ENCODE results near the gene ACTN1. TPM values are rescaled to one million over a fixed set of nuclear protein-coding genes. Genes with fewer than 3 reads are reported as not detected.

The ACTN1 gene
- total and polyA plus RNA-seq, 2 experiments from 2014 or later: 121 to 280 TPM

DNA sequence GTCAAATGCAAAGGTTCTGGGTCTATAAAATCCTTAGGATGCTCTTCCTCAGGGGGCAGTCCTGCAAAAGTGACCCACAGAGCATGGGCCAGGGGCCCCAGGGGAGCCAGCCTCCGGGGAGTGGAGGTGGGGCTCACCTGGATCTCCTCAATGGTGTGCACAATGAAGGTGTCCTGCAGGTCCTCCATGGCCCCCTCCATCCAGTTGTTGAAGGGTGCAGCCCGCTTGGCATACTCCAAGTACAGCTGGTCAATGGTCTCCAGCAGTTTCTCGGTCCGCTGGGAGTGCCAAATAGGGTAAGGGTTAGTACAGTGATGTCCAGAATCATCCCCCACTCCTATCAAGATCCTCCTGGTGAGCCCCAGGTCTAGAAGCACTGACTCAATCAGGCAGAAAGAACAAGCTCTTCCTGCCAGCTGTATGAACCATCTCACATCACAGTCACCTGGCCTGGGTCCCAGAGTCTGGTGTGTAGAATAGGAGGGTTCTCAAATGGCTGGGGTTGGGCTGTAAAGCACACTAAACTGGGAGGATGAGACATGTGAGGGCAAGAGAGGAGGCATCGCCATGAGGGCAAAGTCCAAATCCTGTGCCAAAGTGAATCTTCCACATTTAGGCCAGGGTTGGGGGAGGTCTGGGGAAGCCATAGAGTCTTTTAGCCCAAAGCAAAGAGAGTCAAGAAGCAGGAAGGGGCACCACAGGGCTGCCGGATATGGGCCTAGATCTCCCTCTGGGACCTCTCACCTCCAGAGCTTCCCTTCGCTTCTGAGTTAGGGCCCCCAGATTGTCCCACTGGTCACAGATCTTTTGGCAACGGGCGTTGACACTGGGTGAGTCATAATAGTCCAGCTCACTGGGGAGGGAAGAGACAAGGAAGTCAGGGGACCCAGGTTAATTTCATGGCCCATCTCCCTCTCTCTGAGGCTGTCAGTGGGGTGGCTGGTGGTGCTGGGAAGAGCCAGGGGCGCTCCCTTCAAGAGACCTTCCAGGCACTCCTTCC lies 94.8 kb downstream of the ACTN1 start (continued):
- TF ChIP-seq, protein P1, sequence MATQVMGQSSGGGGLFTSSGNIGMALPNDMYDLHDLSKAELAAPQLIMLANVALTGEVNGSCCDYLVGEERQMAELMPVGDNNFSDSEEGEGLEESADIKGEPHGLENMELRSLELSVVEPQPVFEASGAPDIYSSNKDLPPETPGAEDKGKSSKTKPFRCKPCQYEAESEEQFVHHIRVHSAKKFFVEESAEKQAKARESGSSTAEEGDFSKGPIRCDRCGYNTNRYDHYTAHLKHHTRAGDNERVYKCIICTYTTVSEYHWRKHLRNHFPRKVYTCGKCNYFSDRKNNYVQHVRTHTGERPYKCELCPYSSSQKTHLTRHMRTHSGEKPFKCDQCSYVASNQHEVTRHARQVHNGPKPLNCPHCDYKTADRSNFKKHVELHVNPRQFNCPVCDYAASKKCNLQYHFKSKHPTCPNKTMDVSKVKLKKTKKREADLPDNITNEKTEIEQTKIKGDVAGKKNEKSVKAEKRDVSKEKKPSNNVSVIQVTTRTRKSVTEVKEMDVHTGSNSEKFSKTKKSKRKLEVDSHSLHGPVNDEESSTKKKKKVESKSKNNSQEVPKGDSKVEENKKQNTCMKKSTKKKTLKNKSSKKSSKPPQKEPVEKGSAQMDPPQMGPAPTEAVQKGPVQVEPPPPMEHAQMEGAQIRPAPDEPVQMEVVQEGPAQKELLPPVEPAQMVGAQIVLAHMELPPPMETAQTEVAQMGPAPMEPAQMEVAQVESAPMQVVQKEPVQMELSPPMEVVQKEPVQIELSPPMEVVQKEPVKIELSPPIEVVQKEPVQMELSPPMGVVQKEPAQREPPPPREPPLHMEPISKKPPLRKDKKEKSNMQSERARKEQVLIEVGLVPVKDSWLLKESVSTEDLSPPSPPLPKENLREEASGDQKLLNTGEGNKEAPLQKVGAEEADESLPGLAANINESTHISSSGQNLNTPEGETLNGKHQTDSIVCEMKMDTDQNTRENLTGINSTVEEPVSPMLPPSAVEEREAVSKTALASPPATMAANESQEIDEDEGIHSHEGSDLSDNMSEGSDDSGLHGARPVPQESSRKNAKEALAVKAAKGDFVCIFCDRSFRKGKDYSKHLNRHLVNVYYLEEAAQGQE (IDR thresholded peaks at IDR 0.05; ENCODE audit: unreplicated experiment): no peak
- TF ChIP-seq EZH2 (IDR thresholded peaks at IDR 0.05; ENCODE audit: low read depth, unreplicated experiment) (no peak), ZNF114 (CRISPR knock-in tag; IDR thresholded peaks at IDR 0.05) (no peak), JUNB (IDR thresholded peaks at IDR 0.05; ENCODE audit: unreplicated experiment) (no peak), NANOG (IDR thresholded peaks at IDR 0.05; ENCODE audit: borderline replicate concordance) (no peak), STAT1 (IDR thresholded peaks at IDR 0.05; ENCODE audit: unreplicated experiment) (no peak), ZNF331 (CRISPR knock-in tag; IDR thresholded peaks at IDR 0.05; ENCODE audit: low read depth) (no peak), EZH2phosphoT487 (IDR thresholded peaks at IDR 0.05; ENCODE audit: unreplicated experiment) (no peak)
- TF ChIP-seq, protein P2, sequence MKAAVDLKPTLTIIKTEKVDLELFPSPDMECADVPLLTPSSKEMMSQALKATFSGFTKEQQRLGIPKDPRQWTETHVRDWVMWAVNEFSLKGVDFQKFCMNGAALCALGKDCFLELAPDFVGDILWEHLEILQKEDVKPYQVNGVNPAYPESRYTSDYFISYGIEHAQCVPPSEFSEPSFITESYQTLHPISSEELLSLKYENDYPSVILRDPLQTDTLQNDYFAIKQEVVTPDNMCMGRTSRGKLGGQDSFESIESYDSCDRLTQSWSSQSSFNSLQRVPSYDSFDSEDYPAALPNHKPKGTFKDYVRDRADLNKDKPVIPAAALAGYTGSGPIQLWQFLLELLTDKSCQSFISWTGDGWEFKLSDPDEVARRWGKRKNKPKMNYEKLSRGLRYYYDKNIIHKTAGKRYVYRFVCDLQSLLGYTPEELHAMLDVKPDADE (IDR thresholded peaks at IDR 0.05): no peak

DNA sequence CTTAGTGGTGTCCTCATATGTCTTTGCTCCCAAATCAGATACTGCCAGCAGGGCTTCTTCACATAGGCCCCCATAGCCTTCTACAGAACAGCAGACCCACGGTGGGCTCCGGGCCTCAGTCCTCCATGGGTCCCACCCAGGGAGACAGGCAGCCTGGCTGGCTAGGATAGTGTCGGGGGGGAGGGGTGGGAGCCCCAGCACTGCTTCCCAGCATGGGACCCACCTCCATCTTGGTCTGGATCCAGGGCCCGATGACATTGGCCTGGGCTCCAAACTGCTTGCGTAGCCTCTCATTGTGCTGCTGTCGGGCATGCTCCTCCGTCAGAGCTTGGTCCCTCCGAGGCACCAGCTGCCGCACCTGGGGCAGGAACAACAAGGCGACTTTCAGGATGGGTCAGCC lies 96.9 kb downstream of the ACTN1 start:
- Mint-ChIP-seq H3K27ac (no peak overlapping the region), H3K36me3 (ENCODE audit: low read depth) (peaks cover 88% of the 10 kb centered on the region), H3K4me1 (no peaks in the 10 kb centered on the region; the same call in 2 of the 3 replicates), H3K27me3 (ENCODE audit: insufficient read depth, low read depth, poor library complexity) (peaks cover 10% of the 10 kb centered on the region), H3K9me3 (no peaks in the 10 kb centered on the region), H3K4me3 (no peak overlapping the region)
- Histone ChIP-seq H3K4me1 (ENCODE audit: insufficient read depth) (no peaks in the 10 kb centered on the region), H2AFZ (no peak overlapping the region), H3K27me3 (ENCODE audit: insufficient read depth) (no peaks in the 10 kb centered on the region), H3K36me3 (ENCODE audit: insufficient read depth) (peaks cover 17% of the 10 kb centered on the region), H3K9me2 (ENCODE audit: insufficient read depth) (no peaks in the 10 kb centered on the region), H4K20me1 (replicated peaks; ENCODE audit: insufficient read depth) (peaks cover 6% of the 10 kb centered on the region; the same call in 1 of the 2 replicates), H3K4me2 (no peak overlapping the region), H3K4me3 (no peak overlapping the region), H3K27ac (ENCODE audit: low read depth) (no peak overlapping the region), H3K79me2 (replicated peaks; ENCODE audit: insufficient read depth) (no peaks in the 10 kb centered on the region), H3F3A (replicated peaks; ENCODE audit: low read depth) (no peaks in the 10 kb centered on the region)
- TF ChIP-seq STAT1 (IDR thresholded peaks at IDR 0.05; ENCODE audit: unreplicated experiment) (no peak), CREB1 (CRISPR knock-in tag; IDR thresholded peaks at IDR 0.05; ENCODE audit: low read depth) (no peak), EZH2phosphoT487 (IDR thresholded peaks at IDR 0.05; ENCODE audit: unreplicated experiment) (no peak), POLR2AphosphoS5 (IDR thresholded peaks at IDR 0.05; ENCODE audit: low read depth) (no peak)
- TF ChIP-seq, protein P1 (IDR thresholded peaks at IDR 0.05; ENCODE audit: unreplicated experiment): no peak
- no peak for DNase-seq (ENCODE audit: low spot score)
- no peak for ATAC-seq
